Pancreas (tissue), 10 donors: ENCODE data around the gene TTLL5. TPM values are rescaled to one million over a fixed set of nuclear protein-coding genes. Genes with fewer than 3 reads are reported as not detected.

Source experiments
- ATAC-seq, 4 donors: fragments of 200-7000 bp; cut with Tn5 transposase; one replicate each; pipeline versions ENCODE4 v1.8.0 to v1.9.1; 2020; ENCODE audit warnings: mild to moderate bottlenecking in 4 of 4, moderate library complexity in 4 of 4
- DNase-seq, 6 donors: peaks; one replicate each; pipeline ENCODE4 v3.0.0-alpha.2; 2020
- FAIRE-seq: peaks from 2 replicates; lab custom pipeline; 2012; peaks lifted over from hg19 to GRCh38; lab: Jason Lieb, UNC
- H3K27ac ChIP-seq, 4 donors: fragments of 200-600 bp; sonication (generic); 1 replicate in 3 of 4; 2 replicates in 1 of 4; pipeline versions ENCODE4 v1.5.0 to v1.8.0; 2020
- H3K27me3 ChIP-seq, 4 donors: fragments of 200-600 bp; one replicate each; pipeline ENCODE4 v1.8.0; 2021
- H3K36me3 ChIP-seq, 3 donors: fragments of 200-600 bp; sonication (generic) in 1 of 3; one replicate each; pipeline versions ENCODE4 v1.5.0 to v1.8.0; 2020 to 2021
- H3K4me1 ChIP-seq, 3 donors: fragments of 200-600 bp; one replicate each; pipeline ENCODE4 v1.8.0; 2021
- H3K4me3 ChIP-seq, 4 donors: fragments of 200-600 bp; sonication (generic) in 2 of 4; one replicate each; pipeline versions ENCODE4 v1.5.0 to v1.8.0; 2020 to 2021
- H3K9me3 ChIP-seq, 4 donors: fragments of 200-600 bp; one replicate each; pipeline ENCODE4 v1.8.0; 2021
- CTCF ChIP-seq, 4 donors: fragments of 200-600 bp; sonication (generic) in 3 of 4; IDR thresholded peaks; one replicate each; pipeline versions ENCODE4 v1.5.0 to v1.8.0; 2021; ENCODE audit warnings: antibody characterized with exemption in 4 of 4
- WGBS, 2 donors: extraction: QIAGEN DNeasy Blood & Tissue Kit; methylation state at CpG; one replicate each; pipeline ENCODE4 v1.1.7; 2013; 5-methylcytosine and 5-hydroxymethylcytosine counted together
- intact Hi-C, 3 donors: fragments of 100-400 bp; cut with DNase I; formaldehyde crosslinking; loops; one replicate each; pipeline versions ENCODE4 v1.11.1 to v1.14.2; 2022
- polyA plus RNA-seq, 2 donors: library from polyadenylated mRNA; stranded (reverse); fragments of 200-250 nt; gene quantifications; one replicate each; pipeline ENCODE4 v1.2.3, GENCODE V29; 2013
- total RNA-seq, 6 donors: library from RNA; stranded (reverse); fragmentation: NEBNext Ultra II Directional in 4 of 6; extraction: Animal tissue kit (Norgen Biotek cat#: 25700) in 4 of 6; gene quantifications; one replicate each; pipeline versions ENCODE4 v1.2.1 to v1.2.4, GENCODE V29; 2021 to 2023
- donor health status: healthy with polysubstance abuse.
- donor health status: DM: no; HTN: no; CAD: no; lungs with moderate emphysema.
- donor health status: DM: no; HTN: no; CAD: no.
- donor health status: control.
- donor health status: control.
- donor health status: Bipolar disorder and iron deficiency.
- donor health status: DM: yes; HTN: yes; CAD: no.
- donor health status: DM: no; HTN: no; CAD: no.
- donor health status: DM: no; HTN: no; CAD: no.
- donor health status: DM: yes; HTN: yes; CAD: no.

Gene TTLL5
- total and polyA plus RNA-seq, 8 donors, result 7.6 to 22.6 (median 12.0) TPM

DNA sequence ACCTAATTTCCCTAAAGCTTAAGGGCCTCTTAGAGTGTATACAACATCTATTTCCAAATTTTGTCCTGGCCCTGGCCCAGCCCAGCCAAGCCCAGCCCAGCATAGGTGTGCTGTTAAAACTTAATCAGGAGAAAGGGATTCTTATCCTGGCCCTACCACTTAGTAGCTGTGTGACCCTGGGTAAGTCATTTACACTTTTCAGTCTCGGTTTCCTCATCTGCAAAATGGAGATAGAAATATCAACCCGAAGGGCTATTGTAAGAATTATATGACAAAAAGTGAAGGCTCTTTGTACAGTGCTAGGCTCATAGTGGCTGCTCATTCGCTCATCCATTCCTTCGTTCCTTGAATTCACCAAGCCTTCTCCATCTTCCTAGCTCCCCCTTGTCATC is 812 bp upstream of the TTLL5 start:
- Histone ChIP-seq H3K27ac (peak overlapping the region; percentile 86 to 90 (median 89)), H3K4me1 (peaks cover 0 to 13% (median 0%) of the 10 kb centered on the region in 3 donors), H3K9me3 (no peaks in the 10 kb centered on the region), H3K27me3 (no peaks in the 10 kb centered on the region), H3K36me3 (peaks cover 0 to 4% (median 0%) of the 10 kb centered on the region in 3 donors), H3K4me3 (peak overlapping the region; percentile 37 to 97 (median 68))
- no peak for ATAC-seq
- TF ChIP-seq CTCF (IDR thresholded peaks at IDR 0.05), result no peak
- WGBS, 2 donors, result 10 to 12% methylated on average over 4 of the region's 4 CpGs
- intact Hi-C loops, result no loop called here
- FAIRE-seq, result no peak
- no peak for DNase-seq

DNA sequence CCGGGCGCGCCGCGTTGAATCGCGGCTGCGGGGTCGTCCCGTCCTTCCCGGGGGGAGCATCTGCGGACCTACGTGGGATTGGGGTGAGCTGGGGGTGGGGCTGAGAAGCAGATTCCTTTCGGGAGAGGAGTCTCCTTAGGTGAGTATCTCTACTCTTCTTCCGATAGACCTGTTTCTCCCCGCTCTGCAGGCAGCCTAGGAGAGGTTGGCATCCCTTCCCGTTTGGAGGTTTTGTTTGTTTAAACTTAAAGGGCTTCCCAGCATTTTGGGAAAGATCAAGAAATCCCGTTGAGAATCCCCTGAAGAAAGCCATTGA is 411 bp downstream of the TTLL5 start:
- intact Hi-C loops, result no loop called here
- Histone ChIP-seq H3K27me3 (no peaks in the 10 kb centered on the region), H3K36me3 (peaks cover 0 to 4% (median 0%) of the 10 kb centered on the region in 3 donors), H3K4me3 (peak overlapping the region; percentile 41 to 97 (median 92)), H3K4me1 (peaks cover 0 to 13% (median 0%) of the 10 kb centered on the region in 3 donors), H3K9me3 (no peaks in the 10 kb centered on the region), H3K27ac (peak overlapping the region; percentile 86 to 90 (median 89))
- WGBS, 2 donors, result 1% methylated on average over 18 of the region's 18 CpGs
- no peak for TF ChIP-seq CTCF (IDR thresholded peaks at IDR 0.05)
- DNase-seq, result no peak
- ATAC-seq, result peak; percentile 19 to 29 (median 22)
- FAIRE-seq, result no peak

DNA sequence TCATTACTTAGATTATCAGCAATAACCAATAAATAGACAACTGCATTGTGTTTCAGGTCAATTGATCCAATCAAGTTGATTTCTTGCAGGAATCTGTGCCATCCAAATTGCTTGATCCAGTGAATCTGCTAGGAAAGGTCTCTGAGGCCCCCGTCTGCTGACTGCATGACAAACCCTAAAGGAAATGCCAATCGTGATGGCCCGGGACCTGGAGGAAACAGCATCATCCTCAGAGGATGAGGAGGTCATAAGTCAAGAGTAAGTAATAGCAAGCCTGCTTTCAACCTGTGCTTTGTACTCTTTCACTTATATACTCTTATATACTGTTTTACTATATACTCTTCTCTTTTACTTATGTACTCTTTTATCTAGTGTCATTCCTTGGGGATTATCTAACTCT is 1.9 kb downstream of the TTLL5 start:
- 72 to 78% methylated on average over 3 of the region's 3 CpGs for WGBS, 2 donors
- TF ChIP-seq CTCF (IDR thresholded peaks at IDR 0.05), result no peak
- no peak for ATAC-seq
- H3K36me3 ChIP-seq, result no peaks in the 10 kb centered on the region
- FAIRE-seq, result no peak
- H3K9me3 ChIP-seq, result no peaks in the 10 kb centered on the region
- H3K27ac ChIP-seq, result no peak overlapping the region
- H3K27me3 ChIP-seq, result no peaks in the 10 kb centered on the region
- peaks cover 0 to 13% (median 0%) of the 10 kb centered on the region in 3 donors for H3K4me1 ChIP-seq
- intact Hi-C loops, result no loop called here
- H3K4me3 ChIP-seq, result no peak overlapping the region
- no peak for DNase-seq

- no peaks in the 10 kb centered on the region for H3K36me3 ChIP-seq
- intact Hi-C loops, result no loop called here
- FAIRE-seq, result no peak
- no peak overlapping the region for H3K27ac ChIP-seq
- WGBS, 2 donors, result 72 to 84% methylated on average over 2 of the region's 2 CpGs
- TF ChIP-seq CTCF (IDR thresholded peaks at IDR 0.05), result no peak
- DNase-seq, result no peak
- no peak for ATAC-seq
- no peaks in the 10 kb centered on the region for H3K4me1 ChIP-seq
- H3K4me3 ChIP-seq, result no peak overlapping the region
- no peaks in the 10 kb centered on the region for H3K9me3 ChIP-seq
- no peaks in the 10 kb centered on the region for H3K27me3 ChIP-seq
Measured at GRCh38 chr14:75667099-75667765, 6.2 kb downstream of the TTLL5 start.

GRCh38 chr14:75672605-75673192 is 11.7 kb downstream of the TTLL5 start:
- DNase-seq, result no peak
- Histone ChIP-seq H3K27me3 (no peaks in the 10 kb centered on the region), H3K36me3 (no peaks in the 10 kb centered on the region), H3K27ac (no peak overlapping the region), H3K4me3 (no peak overlapping the region), H3K4me1 (no peaks in the 10 kb centered on the region), H3K9me3 (no peaks in the 10 kb centered on the region)
- no peak for FAIRE-seq
- intact Hi-C loops, result no loop called here
- no peak for ATAC-seq
- 81% methylated on average over 1 of the region's 1 CpG for WGBS, 2 donors
- no peak for TF ChIP-seq CTCF (IDR thresholded peaks at IDR 0.05)
